Measurements from ENCODE around the gene CALB2.

DNA sequence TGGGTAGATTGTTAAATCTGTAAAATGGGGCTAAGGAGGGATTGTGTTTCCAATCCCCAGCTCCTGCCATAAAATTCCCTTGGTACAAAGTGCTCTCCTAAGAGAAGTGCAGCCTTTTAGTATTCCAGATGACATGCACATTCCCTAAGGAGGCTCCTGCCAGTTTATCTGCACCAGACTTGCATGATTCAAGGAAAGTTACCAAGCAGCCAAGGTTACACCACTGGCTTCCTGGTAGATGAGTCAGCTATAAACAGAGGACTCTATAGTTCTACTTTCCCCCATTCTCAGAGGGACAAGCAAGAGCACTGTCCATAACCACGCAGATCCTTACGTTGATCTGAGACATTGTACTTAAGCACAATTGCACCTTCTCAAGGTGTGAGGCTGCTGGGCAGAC, 1.9 kb downstream of the CALB2 start:
- TF ChIP-seq, protein P1, sequence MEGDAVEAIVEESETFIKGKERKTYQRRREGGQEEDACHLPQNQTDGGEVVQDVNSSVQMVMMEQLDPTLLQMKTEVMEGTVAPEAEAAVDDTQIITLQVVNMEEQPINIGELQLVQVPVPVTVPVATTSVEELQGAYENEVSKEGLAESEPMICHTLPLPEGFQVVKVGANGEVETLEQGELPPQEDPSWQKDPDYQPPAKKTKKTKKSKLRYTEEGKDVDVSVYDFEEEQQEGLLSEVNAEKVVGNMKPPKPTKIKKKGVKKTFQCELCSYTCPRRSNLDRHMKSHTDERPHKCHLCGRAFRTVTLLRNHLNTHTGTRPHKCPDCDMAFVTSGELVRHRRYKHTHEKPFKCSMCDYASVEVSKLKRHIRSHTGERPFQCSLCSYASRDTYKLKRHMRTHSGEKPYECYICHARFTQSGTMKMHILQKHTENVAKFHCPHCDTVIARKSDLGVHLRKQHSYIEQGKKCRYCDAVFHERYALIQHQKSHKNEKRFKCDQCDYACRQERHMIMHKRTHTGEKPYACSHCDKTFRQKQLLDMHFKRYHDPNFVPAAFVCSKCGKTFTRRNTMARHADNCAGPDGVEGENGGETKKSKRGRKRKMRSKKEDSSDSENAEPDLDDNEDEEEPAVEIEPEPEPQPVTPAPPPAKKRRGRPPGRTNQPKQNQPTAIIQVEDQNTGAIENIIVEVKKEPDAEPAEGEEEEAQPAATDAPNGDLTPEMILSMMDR (conservative IDR thresholded peaks at IDR 0.05; ENCODE audit: low read length) = no peak
- TF ChIP-seq EZH2phosphoT487 (IDR thresholded peaks at IDR 0.05; ENCODE audit: borderline replicate concordance, low read depth, low read length) = no peak
